HL-60 (cell line): ENCODE data around the gene CLDN12.

Experiments
- DNase-seq, 2 experiments: peaks; one replicate each; pipeline ENCODE4 v3.0.0-alpha.2; 2010 to 2020; ENCODE audit warnings: low read depth in 1 of 2, low spot score in 1 of 2
- H3K27ac ChIP-seq: fragments of 250-450 bp; sonication (Bioruptor Pico); replicated peaks from 2 replicates; pipeline ENCODE4 v1.5.1; 2020; ENCODE audit warnings: mild to moderate bottlenecking, moderate library complexity
- H3K27me3 ChIP-seq: fragments of 250-450 bp; sonication (Bioruptor Pico); 2 replicates; pipeline ENCODE4 v1.5.1; 2021; ENCODE audit warnings: mild to moderate bottlenecking, moderate library complexity; ENCODE audit not compliant: insufficient read depth, poor library complexity, severe bottlenecking
- H3K4me3 ChIP-seq: replicated peaks from 2 replicates; pipeline ENCODE4 v1.5.1; 2011; ENCODE audit warnings: mild to moderate bottlenecking, control low read depth, low read length; ENCODE audit not compliant: insufficient read depth
- CTCF ChIP-seq: IDR thresholded peaks from one replicate; pipeline ENCODE4 v1.5.1; 2011; ENCODE audit warnings: low read length, control low read depth, inconsistent platforms; ENCODE audit not compliant: insufficient read depth
- GABPA ChIP-seq: IDR thresholded peaks from 2 replicates; pipeline ENCODE4 v1.6.1; 2012; ENCODE audit warnings: low read depth
- POLR2AphosphoS5 ChIP-seq: IDR thresholded peaks from 2 replicates; pipeline ENCODE4 v1.6.1; 2012; ENCODE audit warnings: low read depth
- REST ChIP-seq: IDR thresholded peaks from 2 replicates; pipeline ENCODE4 v1.6.1; 2012; ENCODE audit warnings: low read depth; ENCODE audit not compliant: insufficient replicate concordance
- SPI1 ChIP-seq: IDR thresholded peaks from 2 replicates; pipeline ENCODE4 v1.6.1; 2012; ENCODE audit warnings: low read depth, mild to moderate bottlenecking, borderline replicate concordance

CLDN12 gene

GRCh38 chr7:90391488-90391887, 11.8 kb upstream of the CLDN12 start:
- Histone ChIP-seq H3K27ac (no peak overlapping the region), H3K4me3 (no peak overlapping the region), H3K27me3 (no peaks in the 10 kb centered on the region)
- no peak for DNase-seq
- no peak for TF ChIP-seq CTCF
- TF ChIP-seq POLR2AphosphoS5, result no peak
- TF ChIP-seq SPI1, result no peak
- no peak for TF ChIP-seq GABPA
- TF ChIP-seq REST, result no peak

- H3K4me3 ChIP-seq, result no peak overlapping the region
- no peak overlapping the region for H3K27ac ChIP-seq
- DNase-seq, result no peak
Measured at GRCh38 chr7:90396420-90396819, 6.8 kb upstream of the CLDN12 start.

GRCh38 chr7:90401989-90402388, 1.3 kb upstream of the CLDN12 start:
- Histone ChIP-seq H3K27ac (no peak overlapping the region), H3K27me3 (no peaks in the 10 kb centered on the region), H3K4me3 (no peak overlapping the region)
- DNase-seq, result no peak
- TF ChIP-seq CTCF (no peak), SPI1 (no peak), POLR2AphosphoS5 (no peak), REST (no peak), GABPA (no peak)

More at GRCh38 chr7:90396420-90396819, 6.8 kb upstream of the CLDN12 start:
- TF ChIP-seq CTCF, result no peak
- no peak for TF ChIP-seq REST
- no peak for TF ChIP-seq POLR2AphosphoS5
- no peaks in the 10 kb centered on the region for H3K27me3 ChIP-seq
